Activated CD8-positive, alpha-beta memory T cell treated with anti-CD3 and anti-CD28 coated beads for 48 hours (primary cell): ENCODE data around the gene NUCB1.
"Not testable (repeated sequence)": the region's sequence is repeated elsewhere in the genome, so short reads cannot be mapped to it uniquely, and the experiment has no call there.

Experiments
- DNase-seq, 3 experiments: peaks; one replicate each; pipeline ENCODE4 v3.0.0-alpha.2; 2020; ENCODE audit warnings: low read depth in 2 of 3, low spot score in 2 of 3

NUCB1 gene

DNA sequence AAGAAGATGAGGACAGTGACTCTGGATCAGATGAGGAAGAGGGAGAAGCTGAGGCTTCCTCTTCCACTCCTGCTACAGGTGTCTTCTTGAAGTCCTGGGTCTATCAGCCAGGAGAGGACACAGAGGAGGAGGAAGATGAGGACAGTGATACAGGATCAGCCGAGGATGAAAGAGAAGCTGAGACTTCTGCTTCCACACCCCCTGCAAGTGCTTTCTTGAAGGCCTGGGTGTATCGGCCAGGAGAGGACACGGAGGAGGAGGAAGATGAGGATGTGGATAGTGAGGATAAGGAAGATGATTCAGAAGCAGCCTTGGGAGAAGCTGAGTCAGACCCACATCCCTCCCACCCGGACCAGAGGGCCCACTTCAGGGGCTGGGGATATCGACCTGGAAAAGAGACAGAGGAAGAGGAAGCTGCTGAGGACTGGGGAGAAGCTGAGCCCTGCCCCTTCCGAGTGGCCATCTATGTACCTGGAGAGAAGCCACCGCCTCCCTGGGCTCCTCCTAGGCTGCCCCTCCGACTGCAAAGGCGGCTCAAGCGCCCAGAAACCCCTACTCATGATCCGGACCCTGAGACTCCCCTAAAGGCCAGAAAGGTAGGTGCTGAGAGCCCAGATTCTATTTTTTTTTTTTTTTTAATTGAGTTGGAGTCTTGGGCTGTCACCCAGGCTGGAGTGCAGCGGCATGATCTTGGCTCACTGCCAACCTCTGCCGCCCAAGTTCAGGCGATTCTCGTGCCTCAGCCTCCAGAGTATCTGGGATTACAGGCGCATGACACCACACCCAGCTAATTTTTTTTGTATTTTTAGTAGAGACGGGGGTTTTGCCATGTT, 25.6 kb upstream of the NUCB1 start:
- no peak for DNase-seq

DNA sequence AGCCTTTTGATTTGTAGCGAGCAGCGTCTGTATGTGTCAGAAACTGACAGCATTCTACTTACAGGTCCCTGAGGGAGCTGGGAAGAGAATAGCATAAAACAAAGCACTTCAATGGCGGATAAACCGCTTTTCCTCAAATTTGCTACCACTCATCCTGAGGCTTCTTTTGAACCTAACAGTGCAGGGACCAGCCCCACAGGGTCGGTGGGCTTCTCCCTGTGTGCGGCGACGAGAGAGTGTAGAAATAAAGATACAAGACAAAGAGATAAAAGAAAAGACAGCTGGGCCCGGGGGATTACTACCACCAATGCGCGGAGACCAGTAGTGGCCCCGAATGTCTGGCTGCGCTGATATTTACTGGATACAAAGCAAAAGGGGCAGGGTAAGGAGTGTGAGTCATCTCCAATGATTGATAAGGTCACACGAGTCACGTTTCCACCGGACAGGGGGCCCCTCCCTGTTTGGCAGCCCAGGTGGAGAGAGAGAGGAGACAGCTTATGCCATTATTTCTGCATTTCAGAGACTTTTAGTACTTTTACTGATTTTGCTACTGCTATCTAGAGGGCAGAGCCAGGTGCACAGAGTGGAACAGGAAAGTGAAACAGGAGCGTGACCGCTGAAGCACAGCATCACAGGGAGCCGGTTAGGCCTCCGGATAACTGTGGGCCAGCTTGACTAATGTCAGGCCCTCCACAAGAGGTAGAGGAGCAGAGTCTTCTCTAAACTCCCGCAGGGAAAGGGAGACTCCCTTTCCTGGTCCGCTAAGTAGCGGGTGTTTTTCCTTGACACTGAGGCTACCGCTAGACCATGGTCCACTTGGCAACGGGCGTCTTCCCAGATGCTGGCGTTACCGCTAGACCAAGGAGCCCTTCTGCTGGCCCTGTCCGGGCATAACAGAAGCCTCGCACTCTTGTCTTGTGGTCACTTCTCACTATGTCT, 23.8 kb upstream of the NUCB1 start:
- DNase-seq: not testable (repeated sequence)

DNA sequence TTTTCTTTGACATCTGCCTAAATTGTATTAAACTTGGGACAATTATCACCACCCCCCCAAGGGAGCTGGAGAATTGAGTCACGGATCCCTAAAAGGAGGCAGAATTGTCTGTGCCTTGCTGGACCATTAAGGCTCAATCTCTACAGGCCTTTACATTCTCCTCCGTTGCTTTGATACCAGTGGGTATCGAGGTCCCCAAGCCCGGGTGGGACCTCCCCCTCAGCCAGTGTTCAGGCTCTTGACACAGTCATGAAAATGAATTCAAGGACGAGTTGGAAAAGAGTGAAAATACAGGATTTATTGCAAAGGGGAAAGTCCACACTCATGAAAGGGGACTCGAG, 22.3 kb upstream of the NUCB1 start:
- no peak for DNase-seq

DNA sequence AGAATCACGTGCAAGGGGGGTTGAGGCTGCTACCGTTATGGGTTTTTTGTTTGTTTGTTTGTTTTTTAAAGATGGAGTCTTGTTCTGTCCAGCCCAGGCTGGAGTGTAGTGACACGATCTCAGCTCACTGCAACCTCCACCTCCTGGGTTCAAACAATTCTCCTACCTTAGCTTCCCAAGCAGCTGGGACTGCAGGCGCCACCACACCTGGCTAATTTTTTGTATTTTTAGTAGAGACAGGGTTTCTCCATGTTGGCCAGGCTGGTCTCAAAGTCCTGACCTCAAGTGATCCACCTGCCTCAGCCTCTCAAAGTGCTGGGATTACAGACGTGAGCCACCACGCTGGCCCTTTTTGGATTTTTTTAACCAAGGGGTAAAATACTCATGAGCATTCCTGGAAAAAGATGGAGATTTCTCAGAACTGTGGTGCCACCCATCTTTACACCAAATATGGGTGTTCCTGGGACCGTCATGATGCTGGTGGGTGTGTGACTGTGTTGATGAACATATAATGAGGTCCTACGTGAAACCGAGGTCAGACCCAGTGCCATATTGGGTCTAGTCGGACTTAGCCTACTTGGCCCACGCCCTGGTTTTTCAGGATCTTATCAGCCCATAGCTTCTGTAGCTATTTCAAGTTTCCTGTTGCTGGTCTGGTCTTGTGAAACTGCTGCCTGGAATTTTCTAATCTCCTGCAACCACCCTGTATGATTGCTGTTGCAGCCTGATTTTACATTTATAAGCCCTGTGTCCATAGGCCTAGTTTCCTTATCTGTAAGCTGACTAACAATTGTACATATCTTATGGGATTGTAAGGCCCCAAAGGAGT, 21.7 kb upstream of the NUCB1 start:
- DNase-seq: no peak

DNA sequence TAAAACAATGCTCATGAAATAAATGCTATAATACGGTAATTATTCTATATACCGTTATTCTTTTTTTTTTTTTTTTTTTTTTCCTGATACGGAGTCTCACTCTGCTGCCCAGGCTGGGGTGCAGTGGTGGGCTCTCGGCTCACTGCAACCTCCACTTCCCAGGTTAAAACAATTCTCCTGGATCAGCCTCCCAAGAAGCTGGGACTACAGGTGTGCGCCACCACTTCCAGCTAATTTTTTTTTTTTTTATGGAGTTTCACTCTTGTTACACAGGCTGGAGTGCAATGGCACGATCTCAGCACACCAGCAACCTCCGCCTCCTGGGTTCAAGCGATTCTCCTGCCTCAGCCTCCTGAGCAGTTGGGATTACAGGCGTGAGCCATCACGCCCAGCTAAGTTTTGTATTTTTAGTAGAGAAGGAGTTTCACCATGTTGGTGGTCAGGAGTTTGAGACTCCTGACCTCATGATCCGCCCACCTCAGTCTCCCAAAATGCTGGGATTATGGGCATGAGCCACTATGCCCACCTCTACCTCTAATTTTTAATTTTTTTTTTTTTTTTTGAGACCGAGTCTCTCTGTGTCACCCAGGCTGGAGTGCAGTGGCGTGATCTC, 21.0 kb upstream of the NUCB1 start:
- DNase-seq: no peak

DNA sequence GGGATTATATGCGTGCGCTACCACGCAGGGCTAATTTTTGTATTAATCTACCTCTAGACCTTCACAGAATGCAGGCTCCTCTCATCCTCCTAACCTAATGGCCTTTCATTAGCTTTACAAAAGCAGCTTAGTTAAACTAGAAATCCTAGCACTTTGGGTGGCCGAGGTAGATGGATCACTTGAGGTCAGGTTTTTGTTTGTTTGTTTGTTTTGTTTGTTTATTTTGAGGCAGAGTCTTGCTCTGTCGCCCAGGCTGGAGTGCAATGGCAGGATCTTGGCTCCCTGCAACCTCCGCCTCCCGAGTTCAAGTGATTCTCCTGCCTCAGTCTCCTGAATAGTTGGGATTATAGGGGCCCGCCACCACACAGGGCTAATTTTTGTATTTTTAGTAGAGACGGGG, 20.4 kb upstream of the NUCB1 start:
- DNase-seq: not testable (repeated sequence)

DNA sequence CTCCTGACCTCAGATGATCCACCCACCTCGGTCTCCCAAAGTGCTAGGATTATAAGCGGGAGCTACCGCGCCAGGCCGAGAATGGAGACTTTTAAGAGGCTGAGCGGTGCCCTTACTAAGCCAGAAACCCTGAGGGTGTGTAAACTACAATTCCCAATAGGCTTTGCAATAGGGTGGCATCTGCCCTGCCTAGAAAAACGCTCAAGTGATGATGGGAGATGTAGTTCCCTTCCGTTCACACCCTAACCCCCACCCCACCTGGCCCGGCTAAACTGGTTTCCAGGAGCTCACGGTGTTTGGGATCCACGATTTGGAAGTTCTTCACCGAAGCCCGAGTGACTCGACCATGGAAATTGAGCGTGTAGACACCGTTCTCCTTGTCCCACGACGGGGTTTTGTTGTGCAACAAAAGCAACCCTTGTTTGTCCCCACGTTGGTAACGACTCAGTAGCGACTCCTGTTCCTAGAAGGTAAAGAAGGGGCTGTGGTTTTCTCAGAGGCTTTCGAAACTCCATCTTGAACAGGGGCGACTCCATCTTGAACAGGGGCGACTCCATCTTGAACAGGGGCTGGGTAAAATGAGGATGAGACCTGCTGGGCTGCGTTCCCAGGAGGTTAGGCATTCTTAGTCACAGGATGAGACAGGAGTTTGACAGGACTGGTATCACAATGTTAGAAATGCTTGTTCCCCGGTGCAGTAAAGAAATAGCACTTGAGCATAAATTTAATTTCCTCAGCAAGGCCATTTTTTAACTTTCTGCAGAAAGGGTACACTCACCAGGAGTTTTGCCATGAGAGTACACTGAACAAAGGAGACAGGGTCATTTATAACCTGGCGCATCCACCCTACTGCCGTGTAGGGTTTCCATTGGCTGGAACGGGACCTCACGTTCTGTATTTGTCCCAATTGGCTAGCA, 18.1 kb upstream of the NUCB1 start:
- no peak for DNase-seq

DNA sequence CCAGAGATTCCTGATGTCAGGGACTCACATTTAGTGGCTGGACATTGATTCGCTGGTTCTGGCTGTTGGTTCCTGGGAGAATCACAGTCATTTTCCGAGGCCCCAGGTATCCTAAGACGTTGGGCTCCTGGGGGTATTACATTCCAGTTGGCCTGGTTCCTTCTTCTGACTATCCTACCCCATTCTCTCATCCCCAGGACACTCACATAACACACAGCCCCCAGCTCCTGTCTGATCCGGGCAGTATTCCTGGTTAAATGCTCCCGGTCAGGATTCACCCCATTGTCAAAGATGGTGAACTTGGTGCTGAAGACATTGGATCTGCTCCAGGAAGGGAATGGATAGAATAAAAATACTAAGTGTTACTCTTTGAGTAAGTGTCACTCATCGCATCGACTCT, 16.4 kb upstream of the NUCB1 start:
- no peak for DNase-seq

DNA sequence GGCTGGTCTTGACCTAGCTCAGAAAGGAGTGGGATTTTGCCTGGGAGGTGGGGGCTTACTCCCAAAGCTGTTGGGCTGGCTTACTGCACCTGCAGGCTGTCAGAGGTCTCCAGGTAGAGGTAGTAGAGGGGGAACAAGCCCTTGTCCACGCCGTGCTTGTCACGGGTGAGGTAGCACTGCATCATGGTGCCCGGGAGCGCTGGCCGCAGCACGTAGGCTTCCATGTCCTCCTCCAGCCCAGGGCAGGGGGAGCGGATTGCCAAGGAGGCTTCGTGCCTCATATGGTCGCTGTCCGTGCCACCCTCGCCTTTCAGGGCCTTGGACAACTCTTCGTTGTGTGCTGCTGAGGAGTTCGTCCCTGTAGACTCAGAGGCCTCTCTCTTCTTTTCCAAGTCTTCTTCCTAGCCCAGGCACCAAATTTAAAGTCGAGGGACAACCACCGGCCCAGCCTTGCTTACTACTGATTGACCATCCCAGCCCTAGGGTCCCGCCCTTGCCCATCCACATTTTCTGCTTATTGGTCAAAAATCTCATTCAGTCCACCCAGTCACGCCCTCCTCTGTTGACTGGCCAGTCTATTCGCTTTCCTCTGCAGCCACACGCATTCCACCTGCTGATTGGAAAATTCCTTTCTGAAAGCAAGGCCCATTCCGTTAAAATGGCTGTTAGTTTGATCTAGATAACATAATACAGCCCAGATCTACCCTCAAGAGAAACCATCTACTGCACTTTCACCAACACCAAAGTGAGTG, 12.1 kb upstream of the NUCB1 start:
- no peak for DNase-seq

DNA sequence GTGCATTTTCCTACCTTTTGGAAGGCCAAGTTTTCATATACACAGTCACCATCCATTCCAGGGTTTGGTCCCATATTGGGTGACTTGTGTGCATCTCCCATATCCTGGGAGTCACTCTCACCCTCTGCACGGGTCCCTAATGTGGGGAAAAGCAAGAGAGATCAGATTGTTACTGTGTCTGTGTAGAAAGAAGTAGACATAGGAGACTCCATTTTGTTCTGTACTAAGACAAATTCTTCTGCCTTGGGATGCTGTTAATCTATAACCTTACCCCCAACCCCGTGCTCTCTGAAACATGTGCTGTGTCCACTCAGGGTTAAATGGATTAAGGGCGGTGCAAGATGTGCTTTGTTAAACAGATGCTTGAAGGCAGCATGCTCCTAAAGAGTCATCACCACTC, 10.6 kb upstream of the NUCB1 start:
- not testable (repeated sequence) for DNase-seq

DNA sequence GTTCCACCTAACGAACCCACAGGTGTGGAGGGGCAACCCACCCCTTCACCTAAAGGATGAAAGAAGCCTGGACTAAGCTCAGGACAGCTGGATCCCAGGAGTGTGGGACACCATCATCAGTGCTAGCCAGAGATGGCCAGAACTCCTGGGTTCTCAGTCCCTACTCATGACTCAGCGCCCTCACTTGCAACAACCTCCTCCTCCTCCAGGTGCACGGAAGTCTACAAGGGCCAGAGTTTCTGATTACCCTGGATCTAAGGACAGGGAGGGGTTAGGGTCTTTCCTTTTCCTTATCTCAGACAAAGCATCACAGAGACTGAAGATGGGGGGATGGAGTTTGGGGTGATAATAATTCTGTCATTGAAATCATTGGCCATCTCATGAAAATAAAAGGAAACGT, 9.6 kb upstream of the NUCB1 start:
- no peak for DNase-seq

DNA sequence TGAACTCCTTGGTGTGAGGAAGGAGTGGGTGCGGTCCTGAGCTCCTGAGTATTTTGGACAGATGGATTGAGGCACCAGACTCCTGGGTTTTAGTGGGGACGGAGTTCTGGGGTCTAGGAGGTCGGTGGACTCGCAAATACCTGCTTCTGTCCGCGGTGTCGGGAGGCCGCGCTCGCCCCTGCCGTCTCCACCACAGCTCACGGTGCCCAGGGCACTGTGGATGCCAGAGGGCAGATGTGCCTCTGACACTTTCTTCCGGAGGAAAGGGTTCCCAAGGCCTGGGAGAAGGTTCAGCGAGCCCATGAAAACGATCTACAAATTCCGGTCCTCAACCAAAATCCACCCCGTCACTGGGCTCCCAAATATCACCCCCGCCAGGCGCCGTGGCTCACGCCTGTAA, 4.9 kb upstream of the NUCB1 start:
- DNase-seq: no peak

DNA sequence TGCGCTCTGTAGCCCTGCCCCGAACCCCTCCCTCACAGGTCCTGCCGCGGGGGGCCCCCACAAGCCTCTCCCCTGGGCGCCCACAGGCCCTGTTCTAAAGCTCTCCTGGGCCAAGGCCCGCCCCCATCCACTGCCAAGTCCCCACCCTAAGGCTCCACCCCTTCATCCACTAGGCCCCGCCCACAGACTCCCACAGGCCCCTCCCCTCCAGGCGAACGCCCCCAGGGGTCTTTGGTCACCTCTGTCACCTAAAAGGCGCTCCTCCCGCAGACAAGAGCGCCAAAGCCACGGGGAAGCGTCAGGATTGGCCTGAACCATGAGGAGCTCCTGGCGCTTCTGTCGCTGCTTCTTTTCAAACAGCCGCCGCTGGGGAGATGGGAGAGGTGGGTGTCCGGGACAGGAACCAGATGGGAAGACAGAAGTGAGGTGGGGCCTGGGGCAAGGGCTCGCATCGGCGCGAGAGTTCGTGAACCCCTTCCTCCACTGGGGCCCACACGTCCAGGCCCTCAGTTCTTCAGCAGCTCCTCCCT, 3.9 kb upstream of the NUCB1 start:
- DNase-seq: no peak

DNA sequence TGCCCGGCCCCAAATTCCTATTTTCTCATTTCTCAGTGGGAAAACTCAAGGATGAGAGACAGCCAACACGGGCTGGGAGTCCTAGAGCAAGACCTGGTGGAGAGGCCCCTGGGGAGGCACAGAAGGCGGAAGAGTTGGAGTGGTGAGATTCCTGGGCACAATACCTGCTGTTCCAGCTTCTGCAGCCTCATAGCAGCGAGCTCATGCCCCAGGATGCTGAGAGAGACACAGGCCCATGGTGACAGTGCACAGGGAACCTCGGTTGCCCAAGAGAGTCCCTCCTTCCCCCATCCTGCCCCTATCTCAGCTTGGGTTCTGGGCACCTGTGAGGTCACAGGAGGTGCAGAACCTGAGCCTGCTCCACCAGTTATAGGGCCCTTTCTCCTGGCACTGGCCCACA, 2.9 kb upstream of the NUCB1 start:
- no peak for DNase-seq

DNA sequence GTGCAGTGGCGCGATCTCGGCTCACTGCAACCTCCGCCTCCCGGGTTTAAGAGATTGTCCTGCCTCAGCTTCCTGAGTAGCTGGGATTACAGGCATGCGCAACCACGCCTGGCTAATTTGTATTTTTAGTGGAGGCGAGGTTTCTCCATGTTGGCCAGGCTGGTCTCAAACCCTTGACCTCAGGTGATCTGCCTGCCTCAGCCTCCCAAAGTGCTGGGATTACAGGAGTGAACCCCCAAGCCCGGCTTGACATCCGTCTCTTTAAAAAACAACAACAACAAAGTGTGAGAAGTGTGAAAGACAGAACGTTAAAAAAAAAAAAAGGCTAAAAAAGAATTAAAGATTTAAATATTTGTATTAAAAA, 744 bp upstream of the NUCB1 start:
- DNase-seq: not testable (repeated sequence)

DNA sequence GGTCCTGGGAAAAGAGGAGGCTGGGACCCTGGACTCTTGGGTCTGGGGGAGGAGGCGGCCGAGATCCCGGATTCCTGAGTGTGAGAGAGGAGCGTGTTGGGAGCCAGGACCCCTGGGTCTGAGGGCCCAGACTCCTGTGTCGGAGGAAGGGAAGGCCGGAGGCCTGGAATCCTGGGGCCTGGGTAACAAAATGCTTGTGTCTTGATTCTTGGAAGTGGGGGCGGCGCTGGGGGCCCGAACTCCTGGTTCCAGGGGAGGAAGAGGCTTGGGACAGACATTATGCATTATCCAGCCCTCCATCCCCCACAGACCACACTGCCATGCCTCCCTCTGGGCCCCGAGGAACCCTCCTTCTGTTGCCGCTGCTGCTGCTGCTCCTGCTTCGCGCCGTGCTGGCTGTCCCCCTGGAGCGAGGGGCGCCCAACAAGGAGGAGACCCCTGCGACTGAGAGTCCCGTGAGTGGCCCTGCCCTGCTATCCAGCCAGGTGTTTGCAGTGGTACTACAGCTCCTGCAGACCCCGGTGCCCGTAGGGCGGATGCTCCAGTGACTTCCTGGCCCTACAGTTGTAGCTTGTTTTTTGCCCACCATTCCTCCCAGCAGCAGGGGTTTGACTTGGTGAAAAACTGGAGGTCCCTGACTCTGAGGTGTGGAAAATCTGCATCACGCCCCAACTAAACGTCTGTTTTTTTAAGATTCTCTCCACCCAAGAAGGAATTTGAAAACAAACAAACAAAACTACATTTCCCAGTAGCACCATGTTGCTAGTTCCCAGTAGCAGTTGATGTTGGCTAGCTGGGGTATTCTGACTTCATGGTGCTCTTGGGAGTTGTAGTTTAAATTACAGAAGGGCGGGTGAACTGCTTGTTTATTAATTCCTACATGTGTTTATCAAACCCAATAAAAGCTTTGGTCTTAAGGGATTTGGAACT, 630 bp downstream of the NUCB1 start:
- DNase-seq: no peak

DNA sequence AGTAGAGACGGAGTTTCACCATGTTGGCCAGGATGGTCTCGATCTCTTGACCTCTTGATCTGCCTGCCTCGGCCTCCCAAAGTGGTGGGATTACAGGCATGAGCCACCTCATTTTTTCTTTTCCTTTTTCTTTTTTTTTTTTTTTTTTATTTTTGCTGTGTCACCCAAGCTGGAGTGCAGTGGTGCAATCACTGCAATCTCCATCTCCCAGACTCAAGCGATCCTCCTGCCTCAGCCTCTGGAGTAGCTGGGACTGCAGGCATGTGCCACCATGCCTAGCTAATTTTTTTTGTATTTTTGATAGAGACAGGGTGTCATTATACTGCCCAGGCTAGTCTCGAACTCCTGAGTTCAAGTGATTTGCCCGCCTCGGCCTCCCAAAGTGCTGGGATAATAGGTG, 2.2 kb downstream of the NUCB1 start:
- DNase-seq: not testable (repeated sequence)

DNA sequence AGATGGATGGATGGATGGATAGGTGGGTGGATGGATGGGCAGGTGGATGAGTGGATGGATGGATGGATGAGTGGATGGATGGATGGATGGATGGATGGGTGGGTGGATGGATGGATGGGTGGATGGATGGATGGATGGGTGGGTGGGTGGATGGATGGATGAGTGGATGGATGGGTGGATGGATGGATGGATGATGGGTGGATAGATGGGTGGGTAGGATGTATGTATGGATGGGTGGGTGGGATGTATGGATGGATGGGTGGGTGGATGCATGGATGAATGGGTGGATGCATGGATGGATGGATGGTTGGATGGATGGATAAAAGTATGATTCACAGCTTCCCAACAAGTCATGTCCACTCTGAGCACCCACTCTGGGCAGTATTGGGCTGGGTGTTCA, 3.7 kb downstream of the NUCB1 start:
- not testable (repeated sequence) for DNase-seq
